Kidney epithelial cell (primary cell): Measurements from ENCODE around the gene AXIN1. TPM values are rescaled to one million over a fixed set of nuclear protein-coding genes. Genes with fewer than 3 reads are reported as not detected.

Experiments
- DNase-seq: peaks from one replicate; pipeline ENCODE4 v3.0.0-alpha.2; 2010; ENCODE audit warnings: low read depth
- H3K27me3 ChIP-seq: 2 replicates; pipeline ENCODE4 v1.6.0; 2011; ENCODE audit warnings: low read length; ENCODE audit not compliant: control insufficient read depth, insufficient read depth
- H3K36me3 ChIP-seq: 2 replicates; pipeline ENCODE4 v1.5.1; 2011; ENCODE audit warnings: low read length; ENCODE audit not compliant: control insufficient read depth, insufficient read depth
- H3K4me3 ChIP-seq: 2 replicates; pipeline ENCODE4 v1.5.1; 2011; ENCODE audit warnings: low read depth, mild to moderate bottlenecking, control low read depth, low read length
- CTCF ChIP-seq: IDR thresholded peaks from 2 replicates; pipeline ENCODE4 v1.5.1; 2011; ENCODE audit warnings: mild to moderate bottlenecking, moderate library complexity, low read length, control low read depth, inconsistent platforms; ENCODE audit not compliant: insufficient read depth, poor library complexity, severe bottlenecking
- total RNA-seq: library from RNA; depleted of rRNA; stranded (reverse); fragments of >200 nt; gene quantifications from 2 replicates; pipeline ENCODE4 v1.2.3, GENCODE V29; 2015

The AXIN1 gene
- total RNA-seq, result 40.5 and 43.0 TPM in 2 replicates

- TF ChIP-seq CTCF, result no peak
- H3K4me3 ChIP-seq, result peak within 1 kb of the TSS; percentile 66
- DNase-seq, result peak; percentile 76
- no peaks in the 10 kb centered on the region for H3K27me3 ChIP-seq
- no peaks in the 10 kb centered on the region for H3K36me3 ChIP-seq
These were observed at the start of gene AXIN1 for GRCh38 chr16:352547-353403. AXIN1 (minus strand) TSS chr16:352723; CDS start chr16:347025, 5,698 bp downstream.

- DNase-seq, result no peak
- Histone ChIP-seq H3K36me3 (no peaks in the 10 kb centered on the region), H3K4me3 (peak within 1 kb of the TSS; percentile 68), H3K27me3 (no peaks in the 10 kb centered on the region)
- peak; percentile 23 for TF ChIP-seq CTCF
These were observed 49.2 kb upstream of the AXIN1 start, which contains the start of gene DECR2 for GRCh38 chr16:401468-402348. DECR2 (plus strand) TSS chr16:401885; CDS start chr16:401964, 79 bp downstream.

GRCh38 chr16:400061-400591 lies 47.6 kb upstream of the AXIN1 start:
- TF ChIP-seq CTCF, result no peak
- no peak for DNase-seq
- Histone ChIP-seq H3K4me3 (no peak overlapping the region), H3K36me3 (no peaks in the 10 kb centered on the region), H3K27me3 (no peaks in the 10 kb centered on the region)

GRCh38 chr16:399340-400019 lies 47.0 kb upstream of the AXIN1 start:
- H3K36me3 ChIP-seq, result no peaks in the 10 kb centered on the region
- no peak for DNase-seq
- H3K27me3 ChIP-seq, result no peaks in the 10 kb centered on the region
- TF ChIP-seq CTCF, result no peak
- no peak overlapping the region for H3K4me3 ChIP-seq

- TF ChIP-seq CTCF, result no peak
- no peak overlapping the region for H3K4me3 ChIP-seq
- no peaks in the 10 kb centered on the region for H3K36me3 ChIP-seq
- no peaks in the 10 kb centered on the region for H3K27me3 ChIP-seq
- no peak for DNase-seq
These were observed 46.2 kb upstream of the AXIN1 start for GRCh38 chr16:398561-399339.
